Measurements from ENCODE around the gene ARHGEF40. TPM values are rescaled to one million over a fixed set of nuclear protein-coding genes. Genes with fewer than 3 reads are reported as not detected.

The ARHGEF40 gene
- total RNA-seq, 1 experiment from 2014 or later: 28.3 TPM

- Histone ChIP-seq H3K4me1 (peaks cover 14% of the 10 kb centered on the region), H3K4me3 (no peak within 1 kb of the TSS), H3K36me3 (no peaks in the 10 kb centered on the region), H3K27ac (no peak within 1 kb of the TSS), H3K9me3 (replicated peaks) (no peaks in the 10 kb centered on the region), H3K27me3 (no peaks in the 10 kb centered on the region)
- DNase-seq: no peak
Observed at GRCh38 chr14:21100931-21101330, 30.8 kb downstream of the ARHGEF40 start, which contains the start of gene TMEM253. Gene TMEM253 (plus strand): TSS chr14:21101066. CDS start chr14:21101344, 278 bp downstream.

- no peaks in the 10 kb centered on the region for H3K36me3 ChIP-seq
- peaks cover 18% of the 10 kb centered on the region for H3K4me1 ChIP-seq
- H3K4me3 ChIP-seq: no peak overlapping the region
- DNase-seq: no peak
- no peak overlapping the region for H3K27ac ChIP-seq
- H3K27me3 ChIP-seq: no peaks in the 10 kb centered on the region
- H3K9me3 ChIP-seq (replicated peaks): no peaks in the 10 kb centered on the region
Observed at GRCh38 chr14:21101802-21102413, 31.8 kb downstream of the ARHGEF40 start.

GRCh38 chr14:21102521-21103410, 32.7 kb downstream of the ARHGEF40 start:
- peak overlapping the region; percentile 99; the same call in 1 of the 2 replicates for H3K27ac ChIP-seq
- peak overlapping the region; percentile 63 for H3K4me3 ChIP-seq
- H3K4me1 ChIP-seq: peaks cover 18% of the 10 kb centered on the region
- no peaks in the 10 kb centered on the region for H3K36me3 ChIP-seq
- DNase-seq: no peak
- no peaks in the 10 kb centered on the region for H3K9me3 ChIP-seq (replicated peaks)
- H3K27me3 ChIP-seq: no peaks in the 10 kb centered on the region

- Histone ChIP-seq H3K4me1 (peaks cover 18% of the 10 kb centered on the region), H3K4me3 (peak overlapping the region; percentile 63), H3K9me3 (replicated peaks) (no peaks in the 10 kb centered on the region), H3K27ac (peak overlapping the region; percentile 99), H3K36me3 (no peaks in the 10 kb centered on the region), H3K27me3 (no peaks in the 10 kb centered on the region)
- DNase-seq: no peak
Observed at GRCh38 chr14:21103411-21103709, 33.3 kb downstream of the ARHGEF40 start.

- no peaks in the 10 kb centered on the region for H3K9me3 ChIP-seq (replicated peaks)
- DNase-seq: peak; percentile 96 to 97
- H3K4me1 ChIP-seq: peaks cover 17% of the 10 kb centered on the region
- peak overlapping the region; percentile 99 for H3K27ac ChIP-seq
- no peaks in the 10 kb centered on the region for H3K27me3 ChIP-seq
- H3K36me3 ChIP-seq: no peaks in the 10 kb centered on the region
- peak overlapping the region; percentile 63 for H3K4me3 ChIP-seq
Observed at GRCh38 chr14:21103710-21104447, 33.8 kb downstream of the ARHGEF40 start.

- peak; percentile 81 to 86 for DNase-seq
- Histone ChIP-seq H3K4me3 (peak overlapping the region; percentile 63), H3K27ac (peak overlapping the region; percentile 99), H3K27me3 (no peaks in the 10 kb centered on the region), H3K4me1 (peaks cover 10% of the 10 kb centered on the region; the same call in 1 of the 2 replicates), H3K36me3 (no peaks in the 10 kb centered on the region), H3K9me3 (replicated peaks) (no peaks in the 10 kb centered on the region)
Observed at GRCh38 chr14:21104448-21105060, 34.5 kb downstream of the ARHGEF40 start.

GRCh38 chr14:21105095-21105494, 35.0 kb downstream of the ARHGEF40 start:
- Histone ChIP-seq H3K27ac (no peak overlapping the region), H3K27me3 (no peaks in the 10 kb centered on the region), H3K9me3 (replicated peaks) (no peaks in the 10 kb centered on the region), H3K36me3 (no peaks in the 10 kb centered on the region), H3K4me1 (peaks cover 8% of the 10 kb centered on the region; the same call in 1 of the 2 replicates), H3K4me3 (no peak overlapping the region)
- no peak for DNase-seq

GRCh38 chr14:21106176-21106497, 36.0 kb downstream of the ARHGEF40 start:
- no peaks in the 10 kb centered on the region for H3K9me3 ChIP-seq (replicated peaks)
- peaks cover 8% of the 10 kb centered on the region; the same call in 1 of the 2 replicates for H3K4me1 ChIP-seq
- H3K4me3 ChIP-seq: peak overlapping the region; percentile 47
- peak overlapping the region; percentile 15; the same call in 1 of the 2 replicates for H3K27ac ChIP-seq
- no peaks in the 10 kb centered on the region for H3K27me3 ChIP-seq
- H3K36me3 ChIP-seq: no peaks in the 10 kb centered on the region
- no peak for DNase-seq

- Histone ChIP-seq H3K4me3 (peak overlapping the region; percentile 47), H3K9me3 (replicated peaks) (no peaks in the 10 kb centered on the region), H3K36me3 (no peaks in the 10 kb centered on the region), H3K27me3 (no peaks in the 10 kb centered on the region), H3K27ac (peak overlapping the region; percentile 15; the same call in 1 of the 2 replicates), H3K4me1 (peaks cover 8% of the 10 kb centered on the region; the same call in 1 of the 2 replicates)
- DNase-seq: peak; percentile 78 to 89
Observed at GRCh38 chr14:21106498-21107282, 36.6 kb downstream of the ARHGEF40 start.

GRCh38 chr14:21107283-21107800, 37.2 kb downstream of the ARHGEF40 start:
- H3K27ac ChIP-seq: no peak overlapping the region
- no peak for DNase-seq
- H3K36me3 ChIP-seq: no peaks in the 10 kb centered on the region

GRCh38 chr14:21108791-21109190, 38.7 kb downstream of the ARHGEF40 start:
- no peak overlapping the region for H3K27ac ChIP-seq
- H3K27me3 ChIP-seq: no peaks in the 10 kb centered on the region
- peaks cover 4% of the 10 kb centered on the region; the same call in 1 of the 2 replicates for H3K4me1 ChIP-seq
- no peaks in the 10 kb centered on the region for H3K36me3 ChIP-seq
- no peaks in the 10 kb centered on the region for H3K9me3 ChIP-seq (replicated peaks)
- no peak for DNase-seq
- H3K4me3 ChIP-seq: no peak overlapping the region

More at GRCh38 chr14:21107283-21107800, 37.2 kb downstream of the ARHGEF40 start:
- peaks cover 8% of the 10 kb centered on the region; the same call in 1 of the 2 replicates for H3K4me1 ChIP-seq
- H3K4me3 ChIP-seq: no peak overlapping the region
- no peaks in the 10 kb centered on the region for H3K9me3 ChIP-seq (replicated peaks)
- no peaks in the 10 kb centered on the region for H3K27me3 ChIP-seq

- DNase-seq: peak in 1 of 2 experiments; percentile 37
- no peaks in the 10 kb centered on the region for H3K27me3 ChIP-seq
- H3K9me3 ChIP-seq (replicated peaks): no peaks in the 10 kb centered on the region
- no peak overlapping the region for H3K4me3 ChIP-seq
- H3K27ac ChIP-seq: no peak overlapping the region
- peaks cover 4% of the 10 kb centered on the region; the same call in 1 of the 2 replicates for H3K4me1 ChIP-seq
- H3K36me3 ChIP-seq: no peaks in the 10 kb centered on the region
Observed at GRCh38 chr14:21109377-21110138, 39.5 kb downstream of the ARHGEF40 start.

GRCh38 chr14:21112255-21112654, 42.2 kb downstream of the ARHGEF40 start:
- Histone ChIP-seq H3K9me3 (replicated peaks) (no peaks in the 10 kb centered on the region), H3K4me3 (no peak overlapping the region), H3K27ac (no peak overlapping the region), H3K4me1 (no peaks in the 10 kb centered on the region), H3K27me3 (no peaks in the 10 kb centered on the region), H3K36me3 (no peaks in the 10 kb centered on the region)
- DNase-seq: no peak
